ENCODE measurements around the gene TSPAN33. TPM values are rescaled to one million over a fixed set of nuclear protein-coding genes. Genes with fewer than 3 reads are reported as not detected.

TSPAN33 gene
- total RNA-seq, 2 donors from 2014 or later: 3.8 to 9.7 TPM

- Histone ChIP-seq H3K27me3 (no peaks in the 10 kb centered on the region), H3K4me3 (no peak overlapping the region), H3K27ac (no peak overlapping the region), H3K9ac (ENCODE audit: low read depth in 2 of 2, low read length in 2 of 2) (no peak overlapping the region), H3K4me1 (no peaks in the 10 kb centered on the region), H3K36me3 (no peaks in the 10 kb centered on the region), H3K9me3 (no peaks in the 10 kb centered on the region)
- intact Hi-C loops (cut with DNase I): no loop called here
- no peak for DNase-seq
- no peak for TF ChIP-seq CTCF (IDR thresholded peaks at IDR 0.05)
These were observed 54.9 kb downstream of the TSPAN33 start for GRCh38 chr7:129199406-129199805.

- no peak for DNase-seq
- no peaks in the 10 kb centered on the region for H3K36me3 ChIP-seq
- H3K9ac ChIP-seq (ENCODE audit: low read depth in 2 of 2, low read length in 2 of 2): no peak overlapping the region
- intact Hi-C loops (cut with DNase I): no loop called here
- no peak overlapping the region for H3K4me3 ChIP-seq
- H3K4me1 ChIP-seq: no peaks in the 10 kb centered on the region
- no peak for TF ChIP-seq CTCF (IDR thresholded peaks at IDR 0.05)
- H3K27me3 ChIP-seq: no peaks in the 10 kb centered on the region
- H3K9me3 ChIP-seq: no peaks in the 10 kb centered on the region
- H3K27ac ChIP-seq: no peak overlapping the region
These were observed 57.7 kb downstream of the TSPAN33 start for GRCh38 chr7:129202058-129202777.

DNA sequence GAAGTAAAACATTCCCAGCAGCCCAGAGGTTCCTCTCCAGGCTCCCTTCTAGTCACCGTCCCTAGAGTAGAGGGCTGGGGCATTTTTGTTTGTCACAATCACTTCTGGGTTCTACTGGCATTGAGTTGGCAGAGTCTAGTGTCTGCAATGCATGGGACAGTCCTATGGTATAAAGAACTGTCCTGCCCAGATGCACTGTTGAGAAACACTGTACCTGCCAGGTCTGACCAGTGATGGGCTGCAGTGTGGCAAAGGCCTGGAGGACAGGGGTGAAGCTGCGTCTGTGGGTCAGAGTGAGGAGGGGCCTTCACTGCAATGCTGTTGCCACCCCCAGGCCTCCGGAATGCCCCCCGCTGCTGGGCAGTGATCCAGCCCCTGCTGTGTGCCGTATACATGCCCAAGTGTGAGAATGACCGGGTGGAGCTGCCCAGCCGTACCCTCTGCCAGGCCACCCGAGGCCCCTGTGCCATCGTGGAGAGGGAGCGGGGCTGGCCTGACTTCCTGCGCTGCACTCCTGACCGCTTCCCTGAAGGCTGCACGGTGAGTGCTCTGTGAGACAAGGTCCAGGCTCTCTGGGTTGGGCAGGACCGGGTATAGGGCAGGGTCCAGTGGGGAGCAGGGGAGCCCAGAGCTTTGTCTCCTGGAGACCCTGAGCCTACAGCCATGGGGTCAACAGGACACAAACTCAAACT lies 58.7 kb downstream of the TSPAN33 start:
- no peak overlapping the region for H3K4me3 ChIP-seq
- H3K9me3 ChIP-seq: no peaks in the 10 kb centered on the region
- no peaks in the 10 kb centered on the region for H3K36me3 ChIP-seq
- no peak overlapping the region for H3K9ac ChIP-seq (ENCODE audit: low read depth in 2 of 2, low read length in 2 of 2)
- no peak overlapping the region for H3K27ac ChIP-seq
- no peaks in the 10 kb centered on the region for H3K4me1 ChIP-seq
- no peak for DNase-seq
- no peak for TF ChIP-seq CTCF (IDR thresholded peaks at IDR 0.05)
- intact Hi-C loops (cut with DNase I): no loop called here
- H3K27me3 ChIP-seq: no peaks in the 10 kb centered on the region

- no peak for TF ChIP-seq CTCF (IDR thresholded peaks at IDR 0.05)
- no peaks in the 10 kb centered on the region for H3K4me1 ChIP-seq
- no peak for DNase-seq
- no peak overlapping the region for H3K27ac ChIP-seq
- intact Hi-C loops (cut with DNase I): no loop called here
- no peaks in the 10 kb centered on the region for H3K9me3 ChIP-seq
- no peak overlapping the region for H3K4me3 ChIP-seq
- no peaks in the 10 kb centered on the region for H3K27me3 ChIP-seq
- H3K36me3 ChIP-seq: no peaks in the 10 kb centered on the region
- H3K9ac ChIP-seq (ENCODE audit: low read depth in 2 of 2, low read length in 2 of 2): no peak overlapping the region
These were observed 60.8 kb downstream of the TSPAN33 start for GRCh38 chr7:129205126-129205818.

GRCh38 chr7:129205987-129206785 lies 61.7 kb downstream of the TSPAN33 start:
- no peaks in the 10 kb centered on the region for H3K9me3 ChIP-seq
- TF ChIP-seq CTCF (IDR thresholded peaks at IDR 0.05): no peak
- H3K27me3 ChIP-seq: no peaks in the 10 kb centered on the region
- H3K27ac ChIP-seq: no peak overlapping the region
- intact Hi-C loops (cut with DNase I): no loop called here
- no peak for DNase-seq
- H3K4me1 ChIP-seq: no peaks in the 10 kb centered on the region
- H3K9ac ChIP-seq (ENCODE audit: low read depth in 2 of 2, low read length in 2 of 2): no peak overlapping the region
- H3K36me3 ChIP-seq: no peaks in the 10 kb centered on the region
- H3K4me3 ChIP-seq: no peak overlapping the region
